AG10803 (cell line): ENCODE measurements around the gene RTCB.

Source experiments
- DNase-seq: peaks from one replicate; pipeline ENCODE4 v3.0.0; 2010; ENCODE audit warnings: low read depth
- H3K4me3 ChIP-seq: 2 replicates; pipeline ENCODE4 v1.5.1; 2011; ENCODE audit warnings: mild to moderate bottlenecking, low read length, control low read depth
- TF ChIP-seq, protein P1 (sequence below): conservative IDR thresholded peaks from 2 replicates; pipeline ENCODE4 v1.5.1; 2011; ENCODE audit warnings: mild to moderate bottlenecking, low read length, control low read depth, inconsistent platforms

The RTCB gene

DNA sequence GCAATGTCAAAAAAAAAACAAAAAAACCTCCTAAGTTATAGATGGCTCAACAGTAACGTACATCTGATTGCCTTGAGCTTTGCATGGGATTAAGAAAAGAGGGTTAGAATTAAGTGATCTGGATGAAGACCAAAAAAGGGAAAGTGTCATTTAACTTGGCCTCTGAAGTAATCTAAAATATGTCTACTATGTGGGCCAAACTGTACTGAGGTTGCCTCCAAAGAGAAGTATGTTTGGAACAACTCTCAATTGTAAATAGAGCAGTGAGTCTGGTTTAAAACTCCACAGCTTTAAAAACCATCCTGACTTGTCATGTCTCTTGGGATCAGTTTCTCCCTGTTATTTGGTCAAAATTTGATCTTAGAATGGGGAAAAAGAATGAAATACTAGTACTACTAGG lies 11.6 kb upstream of the RTCB start:
- no peak for DNase-seq
- TF ChIP-seq, protein P1, sequence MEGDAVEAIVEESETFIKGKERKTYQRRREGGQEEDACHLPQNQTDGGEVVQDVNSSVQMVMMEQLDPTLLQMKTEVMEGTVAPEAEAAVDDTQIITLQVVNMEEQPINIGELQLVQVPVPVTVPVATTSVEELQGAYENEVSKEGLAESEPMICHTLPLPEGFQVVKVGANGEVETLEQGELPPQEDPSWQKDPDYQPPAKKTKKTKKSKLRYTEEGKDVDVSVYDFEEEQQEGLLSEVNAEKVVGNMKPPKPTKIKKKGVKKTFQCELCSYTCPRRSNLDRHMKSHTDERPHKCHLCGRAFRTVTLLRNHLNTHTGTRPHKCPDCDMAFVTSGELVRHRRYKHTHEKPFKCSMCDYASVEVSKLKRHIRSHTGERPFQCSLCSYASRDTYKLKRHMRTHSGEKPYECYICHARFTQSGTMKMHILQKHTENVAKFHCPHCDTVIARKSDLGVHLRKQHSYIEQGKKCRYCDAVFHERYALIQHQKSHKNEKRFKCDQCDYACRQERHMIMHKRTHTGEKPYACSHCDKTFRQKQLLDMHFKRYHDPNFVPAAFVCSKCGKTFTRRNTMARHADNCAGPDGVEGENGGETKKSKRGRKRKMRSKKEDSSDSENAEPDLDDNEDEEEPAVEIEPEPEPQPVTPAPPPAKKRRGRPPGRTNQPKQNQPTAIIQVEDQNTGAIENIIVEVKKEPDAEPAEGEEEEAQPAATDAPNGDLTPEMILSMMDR: no peak
- no peak overlapping the region for H3K4me3 ChIP-seq

DNA sequence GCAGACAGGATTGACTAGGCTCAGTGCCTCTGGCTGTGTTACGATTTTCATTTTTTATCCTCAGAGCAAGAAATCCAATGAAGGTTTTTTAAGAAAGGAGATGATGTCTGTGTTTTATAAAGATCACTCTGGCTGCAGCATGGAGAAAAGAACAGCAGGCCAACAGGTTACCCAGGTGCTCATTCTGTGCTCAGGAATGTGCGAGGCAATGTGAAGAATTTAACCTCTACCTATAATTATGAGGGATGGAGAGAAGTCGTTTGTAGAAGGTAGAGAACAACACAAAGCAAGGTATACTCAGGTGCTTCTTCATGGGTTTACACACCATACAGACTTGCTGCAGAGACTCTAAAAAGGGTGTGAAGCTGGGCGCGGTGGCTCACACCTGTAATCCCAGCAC lies 10.0 kb upstream of the RTCB start:
- DNase-seq: no peak
- TF ChIP-seq, protein P1: no peak
- no peak overlapping the region for H3K4me3 ChIP-seq

DNA sequence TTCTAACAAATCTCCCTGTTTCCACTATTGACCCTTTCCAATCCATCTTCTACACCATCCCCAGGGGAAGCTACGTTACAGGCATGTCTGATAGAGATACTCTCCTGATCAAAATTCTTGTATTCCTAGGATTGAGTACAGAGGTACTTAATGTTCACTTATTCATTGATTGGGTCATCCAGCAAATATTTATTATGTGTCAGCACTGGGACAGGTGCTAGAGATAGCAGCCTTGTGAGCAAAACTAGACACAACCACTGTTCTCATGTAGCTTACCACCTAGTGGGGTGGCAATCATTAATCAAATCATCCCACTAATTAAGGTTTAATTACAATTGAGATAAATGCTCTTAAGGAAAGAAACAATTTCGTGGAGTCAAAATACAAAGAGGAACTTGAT lies 9.4 kb upstream of the RTCB start:
- TF ChIP-seq, protein P1: no peak
- no peak for DNase-seq
- no peak overlapping the region for H3K4me3 ChIP-seq

DNA sequence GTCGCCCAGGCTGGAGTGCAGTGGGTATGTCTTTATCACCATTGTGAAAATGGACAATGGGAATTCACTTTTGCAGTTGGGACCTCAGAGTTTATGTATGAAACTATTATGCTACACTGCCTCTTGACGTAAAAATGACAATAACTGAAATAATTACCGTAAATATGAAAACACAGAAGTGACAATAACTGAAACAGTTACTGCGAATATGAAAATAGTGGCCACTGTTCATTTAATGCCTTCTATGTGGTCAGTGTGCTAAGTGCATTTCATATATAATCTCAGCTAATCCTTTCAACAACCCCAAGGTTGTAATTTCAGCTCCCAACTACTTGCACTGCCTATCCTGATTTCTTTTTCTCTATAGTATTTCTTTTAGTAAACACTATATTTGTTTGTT lies 5.9 kb upstream of the RTCB start:
- TF ChIP-seq, protein P1: no peak
- DNase-seq: no peak
- H3K4me3 ChIP-seq: no peak overlapping the region

DNA sequence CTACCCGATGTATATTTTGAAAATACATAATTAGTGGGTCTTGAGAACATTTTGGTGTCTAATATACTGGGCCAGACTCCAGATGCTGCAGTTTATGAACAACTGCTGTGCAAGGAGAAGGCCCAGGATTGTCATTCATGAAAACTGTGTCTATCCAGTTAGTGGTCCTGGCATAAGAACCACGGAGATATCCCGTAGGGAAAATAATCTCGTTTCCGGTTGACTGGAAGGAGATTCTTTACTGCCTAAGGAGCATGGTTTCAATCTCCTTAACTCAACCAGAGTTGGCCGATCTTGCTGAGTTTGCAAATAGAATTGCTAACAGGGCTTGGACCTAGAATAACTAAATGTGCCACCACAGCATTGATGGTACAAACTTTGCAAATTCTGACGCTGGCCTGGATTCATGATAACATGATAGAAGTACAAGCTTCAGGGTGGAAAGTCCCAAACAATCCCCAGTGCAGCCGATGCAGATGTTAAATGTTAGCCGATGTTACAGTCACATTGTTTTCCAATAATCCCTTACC lies 4.6 kb upstream of the RTCB start:
- no peak overlapping the region for H3K4me3 ChIP-seq
- no peak for DNase-seq
- TF ChIP-seq, protein P1: no peak

DNA sequence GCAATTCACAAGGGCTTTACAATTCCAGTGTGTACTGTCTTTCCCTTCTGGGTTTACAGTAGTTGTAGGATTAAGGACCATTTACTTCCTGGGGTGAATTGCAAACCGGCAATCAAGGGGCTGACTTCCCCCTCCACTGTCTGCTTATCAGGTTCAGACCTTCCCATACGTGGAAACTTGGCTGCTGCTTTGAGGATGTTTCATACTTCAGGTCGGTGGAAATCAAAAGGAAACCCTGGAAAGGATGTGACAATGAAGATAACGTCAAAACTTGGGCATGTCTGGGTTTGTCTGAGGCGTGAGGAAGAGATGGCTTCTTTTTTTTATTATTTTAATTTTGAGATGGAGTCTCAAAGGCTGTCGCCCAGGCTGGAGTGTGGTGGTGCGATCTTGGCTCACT lies 2.1 kb upstream of the RTCB start:
- no peak for DNase-seq
- no peak overlapping the region for H3K4me3 ChIP-seq
- TF ChIP-seq, protein P1: no peak

DNA sequence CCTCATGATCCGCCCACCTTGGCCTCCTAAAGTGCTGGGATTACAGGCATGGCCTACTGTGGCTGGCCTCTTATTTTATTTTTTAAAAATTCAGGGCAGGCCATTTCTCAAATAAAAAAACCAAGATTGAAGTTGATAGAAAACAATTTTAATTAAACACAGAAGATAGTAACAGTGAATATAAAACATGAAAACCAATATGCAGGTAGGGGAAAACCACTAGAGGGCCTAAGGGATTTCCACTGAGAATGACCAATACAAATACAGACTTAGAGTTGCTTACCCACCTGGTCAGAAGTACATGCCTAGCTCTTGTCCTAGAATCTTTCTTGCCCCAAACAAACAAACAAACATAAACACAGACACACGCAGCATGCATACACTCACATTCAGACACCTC lies 1.7 kb upstream of the RTCB start:
- TF ChIP-seq, protein P1: peak; percentile 57
- no peak overlapping the region for H3K4me3 ChIP-seq
- peak; percentile 13 for DNase-seq
